Stimulated activated CD4-positive, alpha-beta T cell treated with anti-CD3 and anti-CD28 coated beads, Interleukin-15, amount 100 ng/mL, for 48 hours (primary cell): ENCODE data around the gene LCA5.
"Not testable (repeated sequence)": the region's sequence is repeated elsewhere in the genome, so short reads cannot be mapped to it uniquely, and the experiment has no call there.

ENCODE experiments used
- DNase-seq, 2 donors: peaks; one replicate each; pipeline ENCODE4 v3.0.0-alpha.2; 2020; ENCODE audit warnings: low read depth in 2 of 2

Gene LCA5

DNA sequence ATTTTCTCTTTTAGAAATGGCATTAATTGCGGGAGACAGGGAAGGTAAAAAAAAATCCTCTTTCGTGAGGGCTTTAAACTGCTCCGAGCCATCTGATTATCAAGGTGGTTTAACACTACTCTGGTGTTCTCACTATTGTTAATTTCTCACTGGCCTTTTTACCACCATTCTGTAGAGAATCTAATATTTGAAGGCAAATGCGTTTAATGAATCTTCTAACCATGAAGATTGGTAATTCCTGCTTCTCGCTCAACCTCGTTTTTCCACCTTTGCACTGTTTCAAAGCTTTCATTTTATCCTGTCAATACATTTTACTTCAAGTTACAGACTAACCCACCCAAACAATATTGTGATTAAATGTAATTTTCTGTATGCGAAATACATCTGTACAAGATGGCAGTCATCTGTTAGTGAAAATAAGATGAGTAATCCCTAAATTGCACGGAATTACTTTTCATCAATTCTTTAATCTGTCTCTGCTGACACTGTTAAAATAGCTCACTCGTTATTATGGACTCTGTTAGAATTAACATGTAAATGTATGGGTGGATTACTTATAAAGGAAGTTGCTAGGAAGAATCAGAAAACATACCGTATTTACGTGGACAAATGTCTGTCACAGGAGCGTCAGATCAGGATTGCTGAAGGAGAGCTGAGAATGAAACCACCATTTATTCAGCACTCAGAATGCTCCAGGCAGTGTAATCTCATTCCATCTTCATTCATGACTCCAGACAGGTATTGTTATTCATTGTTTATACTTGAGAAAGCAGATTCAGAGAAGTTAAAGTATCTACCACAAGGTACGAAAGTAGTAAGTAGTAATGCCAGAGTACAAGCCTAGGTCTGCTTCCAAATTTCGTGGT lies 1.1 kb upstream of the LCA5 start:
- no peak for DNase-seq

GRCh38 chr6:79536585-79536953 lies 661 bp downstream of the LCA5 start:
- DNase-seq = no peak

- DNase-seq = not testable (repeated sequence)
Observed at GRCh38 chr6:79529567-79529966, 7.7 kb downstream of the LCA5 start.

DNA sequence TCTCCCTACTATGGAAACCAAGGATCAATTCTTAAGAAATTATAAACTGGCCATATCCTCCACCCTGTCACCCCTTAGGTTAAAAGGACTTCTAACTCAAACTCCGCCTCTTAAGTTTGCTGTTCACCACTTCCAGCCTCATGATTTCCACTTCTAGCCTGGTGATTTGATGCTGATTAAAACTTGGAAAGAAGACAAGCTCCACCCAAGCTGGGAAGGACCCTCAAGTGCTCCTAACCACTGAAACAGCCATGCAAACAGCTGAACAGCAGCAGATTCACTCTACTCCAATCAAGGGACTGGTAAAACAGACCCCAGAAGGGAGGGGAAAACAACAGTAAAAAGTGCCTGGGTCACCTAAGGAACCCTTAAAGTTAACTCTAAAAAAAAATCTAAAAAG lies 10.3 kb downstream of the LCA5 start:
- DNase-seq = no peak

GRCh38 chr6:79525272-79526100 lies 11.7 kb downstream of the LCA5 start:
- DNase-seq = no peak

GRCh38 chr6:79524065-79524464 lies 13.2 kb downstream of the LCA5 start:
- DNase-seq = no peak

DNA sequence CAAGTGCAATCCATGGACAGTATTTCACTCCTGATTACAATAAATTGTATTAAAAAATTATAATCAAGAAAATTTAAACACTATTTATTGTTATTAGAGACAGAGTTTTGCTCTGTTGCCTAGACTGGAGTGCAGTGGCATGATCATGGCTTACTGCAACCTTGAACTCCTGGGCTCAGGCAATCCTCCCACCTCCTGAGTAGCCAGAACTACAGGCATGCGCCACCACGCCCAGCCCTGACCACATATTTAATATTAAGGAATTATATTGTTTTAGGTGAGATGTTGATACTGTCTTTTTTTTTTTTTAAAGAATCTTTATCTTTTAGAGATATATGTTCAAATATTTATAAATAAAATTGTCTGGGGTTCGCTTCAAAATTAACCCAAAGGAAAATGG lies 14.6 kb downstream of the LCA5 start:
- no peak for DNase-seq

- no peak for DNase-seq
Observed at GRCh38 chr6:79520534-79520933, 16.7 kb downstream of the LCA5 start.

- DNase-seq = no peak
Observed at GRCh38 chr6:79518842-79519241, 18.4 kb downstream of the LCA5 start.

DNA sequence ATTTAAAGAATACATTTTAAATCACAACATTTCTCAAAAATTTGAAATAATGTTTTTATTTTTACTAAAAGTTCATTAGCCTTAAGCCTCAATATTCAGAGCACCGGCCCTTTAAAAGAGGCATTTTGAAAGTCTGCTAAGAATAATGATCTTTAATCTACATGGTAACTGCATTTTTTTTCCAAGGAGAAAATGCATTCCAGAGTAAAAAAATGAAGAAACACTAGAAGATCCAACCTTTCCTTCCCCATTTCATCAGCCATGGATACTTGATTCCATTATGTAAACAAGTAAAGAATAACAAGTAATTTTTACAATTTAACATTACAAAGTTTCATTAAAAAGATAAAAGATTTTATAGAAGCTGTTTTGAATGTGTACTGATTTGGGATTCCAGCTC lies 21.8 kb downstream of the LCA5 start:
- no peak for DNase-seq

- DNase-seq = no peak
Observed at GRCh38 chr6:79513111-79513510, 24.1 kb downstream of the LCA5 start.

- no peak for DNase-seq
Observed at GRCh38 chr6:79512014-79512413, 25.2 kb downstream of the LCA5 start.

- no peak for DNase-seq
Observed at GRCh38 chr6:79510707-79511106, 26.5 kb downstream of the LCA5 start.

DNA sequence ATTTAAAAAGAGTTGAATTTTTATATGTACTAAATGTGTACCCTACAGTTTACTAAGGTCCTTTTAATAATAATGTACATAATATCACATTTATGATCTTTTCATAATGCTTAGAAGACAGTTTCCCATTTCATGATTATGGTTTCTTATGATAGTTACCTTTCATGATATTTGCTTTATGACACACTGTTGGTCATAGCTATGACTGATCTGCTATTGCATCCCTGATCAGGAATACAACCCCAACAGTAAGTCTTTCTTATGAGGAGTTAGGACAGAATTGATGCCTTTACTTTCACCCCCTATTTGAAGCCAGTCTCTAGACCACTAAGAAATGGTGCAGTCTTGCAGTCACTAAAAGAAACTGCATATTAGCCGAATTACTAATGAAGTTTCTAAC lies 31.0 kb downstream of the LCA5 start:
- no peak for DNase-seq

DNA sequence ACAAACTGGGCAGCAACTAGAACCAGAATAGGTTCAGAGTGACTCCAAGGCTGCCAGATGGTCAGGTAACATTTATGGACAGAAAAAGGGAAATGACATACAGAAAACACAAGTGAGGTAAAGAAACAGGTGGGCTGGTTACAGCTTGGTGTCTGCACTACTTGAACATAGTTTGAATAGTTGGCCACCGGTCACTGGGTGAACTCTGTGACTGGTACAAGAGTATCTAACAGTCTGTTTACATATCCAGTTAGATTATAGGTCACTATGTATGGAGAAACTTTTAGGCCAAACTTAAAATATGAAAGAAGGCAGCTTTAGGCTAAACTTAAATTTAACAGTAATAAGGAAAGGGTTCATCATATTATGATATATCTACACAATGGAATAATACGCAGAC lies 32.9 kb downstream of the LCA5 start:
- no peak for DNase-seq

- DNase-seq = no peak
Observed at GRCh38 chr6:79498842-79499241, 38.4 kb downstream of the LCA5 start.

DNA sequence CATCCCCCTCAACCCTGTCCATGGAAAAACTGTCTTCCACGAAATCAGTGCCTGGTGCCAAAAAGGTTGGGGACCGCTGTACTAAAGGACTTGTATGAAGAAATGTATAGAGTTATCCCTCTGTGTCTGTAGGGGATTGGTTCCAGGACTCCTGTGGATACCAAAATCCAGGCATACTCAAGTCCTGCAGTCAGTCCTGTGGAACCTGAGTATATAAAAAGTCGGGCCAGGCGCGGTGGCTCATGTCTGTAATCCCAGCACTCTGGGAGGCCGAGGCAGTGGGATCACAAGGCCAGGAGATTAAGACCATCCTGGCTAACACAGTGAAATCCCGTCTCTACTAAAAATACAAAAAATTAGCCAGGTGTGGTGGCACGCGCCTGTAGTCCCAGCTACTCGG lies 42.0 kb downstream of the LCA5 start:
- no peak for DNase-seq

DNA sequence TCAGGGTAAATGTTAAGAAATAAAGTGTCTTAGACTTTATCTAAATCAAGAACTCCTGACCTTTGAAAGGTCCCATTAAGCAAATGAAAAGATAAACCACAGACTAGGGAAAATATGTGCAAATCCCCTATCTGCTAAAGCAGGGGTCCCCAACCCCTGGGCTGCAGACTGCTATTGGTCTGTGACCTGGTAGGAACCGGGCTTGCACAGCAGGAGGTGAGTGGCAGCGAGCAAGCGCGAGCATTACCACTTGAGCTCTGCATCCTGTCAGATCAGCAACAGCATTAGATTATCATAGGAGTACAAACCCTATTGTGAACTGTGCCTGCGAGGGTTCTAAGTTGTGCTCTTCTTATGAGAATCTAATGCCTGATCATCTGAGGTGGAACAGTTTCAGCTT lies 42.4 kb downstream of the LCA5 start:
- DNase-seq = no peak

DNA sequence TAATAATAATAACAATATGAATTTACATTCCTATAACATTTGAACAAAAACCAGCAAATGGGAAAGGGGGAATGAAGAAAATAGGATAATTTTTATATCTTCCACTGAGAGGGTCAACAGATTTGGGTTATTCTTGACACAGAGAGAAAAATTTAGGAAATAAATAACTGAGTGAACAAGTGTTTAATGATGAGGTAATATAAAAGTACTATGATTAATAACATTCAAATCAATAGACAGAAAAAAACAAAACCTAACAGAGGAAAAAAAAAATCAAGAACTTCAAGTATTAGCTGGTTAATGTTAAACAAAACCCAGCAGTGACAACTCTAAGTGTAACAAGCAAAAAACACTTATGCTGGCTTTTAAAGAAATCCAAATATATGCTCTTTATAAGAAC lies 66.5 kb downstream of the LCA5 start:
- DNase-seq = no peak

DNA sequence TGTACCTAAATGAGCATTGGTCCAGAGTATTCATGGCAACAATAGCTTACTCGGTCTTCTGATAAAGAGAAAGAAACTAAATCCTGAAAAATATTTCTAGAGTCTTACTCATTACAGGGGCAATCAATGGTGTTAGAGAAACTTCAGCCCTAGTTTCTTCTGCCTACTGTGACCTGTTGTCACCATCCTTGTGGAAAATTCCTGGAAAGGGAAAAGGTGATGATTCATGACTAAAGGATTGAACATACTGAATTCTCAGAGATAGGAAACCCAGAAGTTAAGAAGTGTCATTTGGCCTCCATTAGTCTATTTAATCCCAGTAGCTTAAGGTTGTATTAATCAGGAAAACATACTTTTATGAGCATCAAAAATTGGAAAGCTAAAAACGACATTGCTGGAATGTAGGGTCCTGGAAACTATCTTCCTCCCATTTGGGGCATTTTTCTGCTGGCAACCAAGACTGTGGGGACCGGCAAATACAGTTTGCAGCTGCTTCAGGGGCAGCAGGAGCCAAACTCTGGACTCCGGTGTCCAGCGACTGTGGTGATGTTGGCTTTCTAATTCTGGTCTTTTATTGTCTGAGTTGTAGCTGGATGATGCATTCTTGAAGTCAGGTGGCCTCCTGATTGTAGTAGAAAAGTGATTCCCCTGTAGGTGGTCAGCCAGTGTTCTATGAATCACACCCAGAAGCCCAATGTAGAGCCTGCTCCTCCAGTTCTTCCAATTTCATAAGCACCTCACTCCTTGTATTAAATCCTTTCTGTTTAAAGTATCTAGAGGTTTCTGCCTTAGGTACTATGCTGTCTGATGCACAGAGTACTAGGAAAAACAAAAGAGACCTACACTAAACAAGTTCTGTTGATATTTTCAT lies 67.6 kb downstream of the LCA5 start:
- DNase-seq = no peak

GRCh38 chr6:79468587-79468986 lies 68.6 kb downstream of the LCA5 start:
- DNase-seq = no peak

- no peak for DNase-seq
Observed at GRCh38 chr6:79468116-79468515, 69.1 kb downstream of the LCA5 start.
